Measurements from ENCODE around the gene CELA1.

DNA sequence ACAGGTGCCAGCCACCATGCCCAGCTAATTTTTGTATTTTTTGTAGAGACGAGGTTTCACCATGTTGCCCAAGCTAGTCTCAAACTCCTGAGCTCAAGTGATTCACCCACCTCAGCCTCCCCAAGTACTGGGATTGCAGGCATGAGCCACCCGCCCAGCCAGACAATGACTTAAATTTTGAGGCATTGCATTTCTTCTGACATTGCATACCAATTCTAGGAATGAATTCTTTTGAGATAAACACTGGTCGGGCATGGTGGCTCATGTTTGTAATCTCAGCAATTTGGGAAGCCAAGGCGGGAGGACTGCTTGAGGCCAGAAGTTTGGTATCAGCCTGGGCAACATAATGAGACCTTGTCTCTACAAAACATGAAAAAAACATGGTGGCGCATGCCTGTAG, 2.5 kb upstream of the CELA1 start:
- TF ChIP-seq ZNF274 (IDR thresholded peaks at IDR 0.05; ENCODE audit: low read depth, low read length) (no peak), YY1 (IDR thresholded peaks at IDR 0.05; ENCODE audit: insufficient read depth, insufficient read length) (no peak), SUZ12 (IDR thresholded peaks at IDR 0.05; ENCODE audit: extremely low read depth, insufficient read depth, insufficient read length) (no peak)

All from NT2/D1 (cell line).